ENCODE data around the gene BUD13. TPM values are rescaled to one million over a fixed set of nuclear protein-coding genes. Genes with fewer than 3 reads are reported as not detected.
"Not testable (repeated sequence)": the region's sequence is repeated elsewhere in the genome, so short reads cannot be mapped to it uniquely, and the experiment has no call there.

BUD13 gene
- total RNA-seq, 1 donor from 2014 or later: 12.8 TPM

DNA sequence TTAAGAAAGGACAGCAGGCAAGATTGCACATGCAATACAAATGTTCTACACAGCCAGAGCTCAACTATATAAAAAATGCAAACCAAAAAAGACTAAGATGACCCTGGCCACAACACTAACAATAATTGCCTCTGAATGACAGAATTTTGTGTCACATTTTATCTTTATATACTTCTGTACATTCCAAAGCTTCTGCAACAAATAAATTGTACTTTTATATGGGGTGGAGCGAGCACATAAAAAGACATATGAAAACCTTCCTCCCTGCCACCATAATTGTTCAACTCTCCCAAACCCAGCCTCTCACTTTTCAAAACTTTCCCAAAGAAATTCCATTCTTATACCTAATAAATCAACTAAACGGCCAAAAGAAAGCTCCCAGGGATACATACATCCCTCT lies 10.7 kb downstream of the BUD13 start:
- DNase-seq (ENCODE audit: low read depth in 2 of 2): no peak

- not testable (repeated sequence) for DNase-seq (ENCODE audit: low read depth in 2 of 2)
These were observed 16.7 kb downstream of the BUD13 start for GRCh38 chr11:116756044-116756443.

DNA sequence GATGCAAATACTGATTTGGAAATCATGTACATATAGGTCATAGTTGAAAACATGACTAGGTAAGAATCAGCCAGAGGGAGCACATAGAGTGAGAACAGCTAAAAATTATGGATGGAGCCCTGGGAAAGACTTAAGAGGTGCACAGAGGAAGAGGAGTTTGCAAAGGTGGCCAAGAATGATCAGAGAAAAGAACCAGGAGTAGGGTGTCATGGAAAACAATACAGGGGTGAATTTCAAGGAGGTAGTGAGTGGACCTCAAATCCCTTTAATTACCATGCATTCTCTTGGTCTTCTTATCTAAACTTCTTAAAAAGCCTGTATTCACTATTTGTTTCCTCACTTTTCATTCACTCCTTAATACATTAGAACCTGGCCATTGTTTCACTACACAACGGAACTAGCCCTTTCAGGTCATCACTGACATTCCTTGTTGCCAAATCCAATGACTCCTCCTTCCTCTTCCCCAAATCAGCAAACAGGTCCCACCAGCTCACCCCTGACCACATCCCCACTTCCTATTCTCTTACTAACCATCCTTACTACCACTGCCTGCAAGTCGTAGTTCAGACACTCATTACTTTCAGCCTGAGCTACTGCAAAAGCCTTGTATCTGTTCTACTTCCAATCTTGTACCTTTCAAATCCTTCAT lies 22.6 kb downstream of the BUD13 start:
- no peak for DNase-seq (ENCODE audit: low read depth in 2 of 2)

- DNase-seq (ENCODE audit: low read depth in 2 of 2): peak in 1 of 2 donors; percentile 69
These were observed 30.7 kb downstream of the BUD13 start for GRCh38 chr11:116742104-116742503.

DNA sequence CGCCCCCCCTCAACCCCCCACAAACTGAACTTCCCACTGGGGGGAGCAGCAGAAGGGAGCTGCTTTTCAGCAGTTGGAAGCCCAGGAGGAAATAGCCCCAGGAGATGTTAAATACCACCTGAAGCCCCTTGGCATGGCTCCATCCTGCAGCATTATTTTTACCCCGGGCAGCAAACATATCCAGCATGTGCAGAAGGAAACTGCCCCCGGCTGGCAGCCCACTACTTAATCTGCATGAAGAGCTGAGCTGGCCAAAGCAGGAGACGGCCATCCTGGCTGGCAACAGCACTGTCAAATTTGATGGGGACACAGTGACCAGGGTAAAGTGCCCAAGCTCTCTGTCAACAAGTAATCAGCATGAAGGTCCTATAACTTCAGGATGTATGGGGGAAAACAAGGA lies 32.0 kb downstream of the BUD13 start:
- DNase-seq (ENCODE audit: low read depth in 2 of 2): no peak

GRCh38 chr11:116738975-116739374 lies 33.8 kb downstream of the BUD13 start:
- no peak for DNase-seq (ENCODE audit: low read depth in 2 of 2)

DNA sequence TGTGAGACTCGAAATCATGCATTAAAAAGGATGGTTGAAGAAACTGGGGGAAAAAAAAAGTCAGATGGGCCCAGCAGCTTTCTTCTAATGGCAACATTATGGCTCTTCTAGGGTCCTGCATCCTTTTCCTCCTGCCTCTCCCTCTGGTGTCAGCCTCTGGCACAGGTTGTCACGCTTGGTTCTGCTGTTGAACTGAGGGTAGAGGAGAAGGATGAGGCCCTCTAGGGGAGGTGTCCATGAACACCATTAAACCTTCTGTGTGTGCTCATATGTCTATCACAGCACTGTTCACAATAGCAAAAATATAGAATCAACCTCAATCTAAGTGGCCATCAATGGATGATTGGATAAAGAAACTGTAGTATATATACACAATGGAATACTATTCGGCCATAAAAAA lies 36.0 kb downstream of the BUD13 start:
- DNase-seq (ENCODE audit: low read depth in 2 of 2): no peak

DNA sequence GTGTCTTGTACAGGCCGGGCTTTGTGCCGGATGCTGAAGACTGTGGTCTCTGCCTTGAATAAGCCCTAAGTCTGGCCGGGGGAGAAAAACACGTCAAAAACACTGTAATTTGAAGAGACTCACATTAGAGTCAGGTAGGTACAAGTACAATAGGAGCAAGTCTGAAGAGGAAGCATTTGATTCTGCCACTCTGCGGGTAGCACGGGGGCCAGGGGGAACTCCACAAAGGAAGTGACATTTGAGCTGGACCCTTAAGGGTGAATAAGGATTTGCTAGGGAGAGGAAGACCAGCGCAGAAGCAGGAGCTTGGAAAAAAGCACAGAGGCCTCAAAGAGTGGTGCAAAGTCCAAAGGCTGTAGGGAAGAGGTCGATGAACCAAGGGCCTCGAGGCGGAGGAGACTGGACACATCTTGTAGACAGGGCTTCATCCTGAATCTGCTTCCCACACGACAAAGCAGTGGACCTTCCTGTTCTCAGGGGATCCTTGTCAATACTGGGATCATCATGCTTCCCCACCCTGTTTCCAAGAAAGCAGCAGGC lies 38.7 kb downstream of the BUD13 start:
- DNase-seq (ENCODE audit: low read depth in 2 of 2): no peak

- DNase-seq (ENCODE audit: low read depth in 2 of 2): no peak
These were observed 39.6 kb downstream of the BUD13 start for GRCh38 chr11:116733043-116733755.

- DNase-seq (ENCODE audit: low read depth in 2 of 2): peak; percentile 21 to 59
These were observed 40.3 kb downstream of the BUD13 start for GRCh38 chr11:116732271-116733042.

DNA sequence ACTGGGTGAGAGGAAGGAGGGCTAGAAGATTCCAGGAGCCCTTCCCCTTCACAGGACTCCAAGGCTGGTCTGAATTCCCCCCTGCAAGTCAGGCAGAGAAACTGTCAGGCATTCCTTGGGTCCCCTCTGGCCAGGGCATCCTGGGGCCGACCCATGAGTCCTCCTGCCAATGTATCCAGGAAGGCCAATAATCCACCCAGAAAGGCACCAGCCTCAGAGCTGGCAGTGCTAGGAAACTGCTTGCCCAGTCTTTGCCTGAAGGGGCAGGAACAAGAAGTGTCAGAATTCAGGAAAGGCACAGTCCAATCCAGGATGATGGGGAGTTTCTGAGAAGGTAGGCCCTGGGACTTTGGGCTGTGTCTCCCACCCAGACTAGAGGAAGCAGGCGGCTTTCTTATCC lies 41.0 kb downstream of the BUD13 start:
- no peak for DNase-seq (ENCODE audit: low read depth in 2 of 2)

- DNase-seq (ENCODE audit: low read depth in 2 of 2): no peak
These were observed 41.6 kb downstream of the BUD13 start for GRCh38 chr11:116731097-116731761.

DNA sequence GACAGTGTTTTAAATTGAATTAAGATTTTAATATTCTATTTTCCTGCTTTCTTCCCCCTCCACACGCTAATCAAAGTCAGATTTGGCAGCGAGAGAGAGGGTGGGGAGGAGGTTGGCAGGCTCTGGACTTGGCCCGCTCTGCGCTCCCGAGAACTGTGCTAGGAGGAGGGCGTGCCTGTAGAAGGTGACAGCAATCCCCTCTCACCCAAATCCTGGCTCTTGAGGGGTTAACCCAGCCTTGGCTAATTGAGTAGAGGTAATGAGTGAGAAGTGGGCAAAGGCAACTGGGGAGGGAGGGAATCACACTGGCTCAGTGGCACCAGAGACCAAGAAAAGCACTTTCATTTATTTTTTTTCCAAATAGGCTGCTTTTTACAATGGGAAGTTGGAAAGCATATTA lies 42.2 kb downstream of the BUD13 start:
- no peak for DNase-seq (ENCODE audit: low read depth in 2 of 2)

- no peak for DNase-seq (ENCODE audit: low read depth in 2 of 2)
These were observed 42.6 kb downstream of the BUD13 start for GRCh38 chr11:116730241-116730561.

GRCh38 chr11:116729501-116730240 lies 43.1 kb downstream of the BUD13 start:
- no peak for DNase-seq (ENCODE audit: low read depth in 2 of 2)

DNA sequence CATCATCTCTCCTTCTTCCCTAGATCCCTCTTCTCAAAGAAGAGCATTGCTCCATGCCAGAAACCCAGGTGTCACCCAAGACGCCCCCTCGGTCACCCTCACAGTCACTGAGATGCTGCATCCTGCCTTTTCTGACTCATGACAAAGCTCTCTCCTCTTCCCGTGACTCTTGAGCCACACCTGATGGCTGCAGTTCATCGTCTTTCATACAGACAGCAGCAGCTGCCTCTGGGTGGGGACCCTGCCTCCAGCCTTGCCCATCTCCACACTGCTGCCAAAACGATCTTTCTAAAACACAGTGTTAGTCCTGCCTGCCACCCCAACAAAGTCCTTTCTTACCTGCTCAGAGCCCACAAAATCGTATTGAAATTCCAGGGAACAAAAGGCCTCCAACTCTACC lies 44.8 kb downstream of the BUD13 start:
- DNase-seq (ENCODE audit: low read depth in 2 of 2): no peak

GRCh38 chr11:116725434-116726221 lies 47.2 kb downstream of the BUD13 start:
- DNase-seq (ENCODE audit: low read depth in 2 of 2): no peak

DNA sequence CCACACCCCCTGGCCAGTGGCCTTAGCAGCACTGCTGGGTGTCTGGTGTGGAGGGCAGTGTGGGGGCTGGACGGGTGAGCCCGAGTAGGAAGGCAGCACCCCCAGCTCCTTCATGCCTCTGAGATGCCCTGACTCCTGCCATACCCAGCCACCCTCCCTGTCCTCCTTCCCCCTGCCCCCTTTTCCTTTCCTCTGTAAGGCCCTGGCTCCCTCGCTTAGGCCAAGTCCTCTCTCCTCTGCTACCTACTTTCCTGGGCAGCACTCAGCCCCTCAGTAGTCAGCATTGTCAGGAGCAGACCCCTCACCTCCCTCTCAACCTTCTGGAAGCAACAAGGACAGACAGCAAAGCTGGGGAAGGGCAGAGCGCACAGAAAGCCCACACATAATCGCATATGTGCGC lies 48.0 kb downstream of the BUD13 start:
- no peak for DNase-seq (ENCODE audit: low read depth in 2 of 2)

GRCh38 chr11:116723511-116723910 lies 49.3 kb downstream of the BUD13 start:
- no peak for DNase-seq (ENCODE audit: low read depth in 2 of 2)

GRCh38 chr11:116721988-116722387 lies 50.8 kb downstream of the BUD13 start:
- no peak for DNase-seq (ENCODE audit: low read depth in 2 of 2)
